ENCODE results near the gene EFHD2.
"Not testable (repeated sequence)": the region's sequence is repeated elsewhere in the genome, so short reads cannot be mapped to it uniquely, and the experiment has no call there.

The EFHD2 gene

GRCh38 chr1:15389828-15390227 lies 19.9 kb upstream of the EFHD2 start:
- DNase-seq = not testable (repeated sequence)

GRCh38 chr1:15390667-15391066 lies 19.0 kb upstream of the EFHD2 start:
- no peak for DNase-seq

- DNase-seq = no peak
Observed at GRCh38 chr1:15391366-15391765, 18.3 kb upstream of the EFHD2 start.

GRCh38 chr1:15393475-15394257 lies 16.0 kb upstream of the EFHD2 start:
- DNase-seq = no peak

GRCh38 chr1:15394258-15394690 lies 15.4 kb upstream of the EFHD2 start:
- DNase-seq = no peak

- DNase-seq = no peak
Observed at GRCh38 chr1:15397236-15397635, 12.5 kb upstream of the EFHD2 start.

GRCh38 chr1:15399710-15400109 lies 10.0 kb upstream of the EFHD2 start:
- no peak for DNase-seq

- DNase-seq = no peak
Observed at GRCh38 chr1:15400627-15401026, 9.1 kb upstream of the EFHD2 start.

GRCh38 chr1:15401391-15402055 lies 8.2 kb upstream of the EFHD2 start:
- no peak for DNase-seq

- DNase-seq = no peak
Observed at GRCh38 chr1:15402809-15403450, 6.8 kb upstream of the EFHD2 start.

GRCh38 chr1:15403962-15404580 lies 5.6 kb upstream of the EFHD2 start:
- no peak for DNase-seq

- no peak for DNase-seq
Observed at GRCh38 chr1:15405106-15405850, 4.4 kb upstream of the EFHD2 start.

GRCh38 chr1:15406614-15407559 lies 2.8 kb upstream of the EFHD2 start:
- DNase-seq = no peak

- DNase-seq = no peak
Observed at GRCh38 chr1:15407580-15407979, 2.1 kb upstream of the EFHD2 start.

GRCh38 chr1:15408890-15409387 lies 749 bp upstream of the EFHD2 start:
- DNase-seq = no peak

GRCh38 chr1:15410223-15410883 lies 665 bp downstream of the EFHD2 start:
- no peak for DNase-seq

GRCh38 chr1:15410884-15411245 lies 1.2 kb downstream of the EFHD2 start:
- peak; percentile 18 for DNase-seq

GRCh38 chr1:15411593-15412137 lies 2.0 kb downstream of the EFHD2 start:
- peak; percentile 19 for DNase-seq

- DNase-seq = peak; percentile 41
Observed at GRCh38 chr1:15412175-15412800, 2.6 kb downstream of the EFHD2 start.

GRCh38 chr1:15412843-15413242 lies 3.2 kb downstream of the EFHD2 start:
- no peak for DNase-seq

All from stimulated activated naive CD4-positive, alpha-beta T cell treated with Interleukin-2 at 50 U/mL for 16 hours (primary cell).